H1 (cell line): ENCODE data around the gene CDX2. TPM values are rescaled to one million over a fixed set of nuclear protein-coding genes. Genes with fewer than 3 reads are reported as not detected.

ENCODE experiments used
- CHD1 ChIP-seq: IDR thresholded peaks from 2 replicates; pipeline ENCODE4 v1.6.1; 2012; ENCODE audit warnings: low read depth, low read length, improper control_type of control experiment
- CTCF ChIP-seq, 3 experiments: IDR thresholded peaks; 1 replicate in 2 of 3; 2 replicates in 1 of 3; pipeline versions ENCODE4 v1.5.1 to v1.6.1; 2011; ENCODE audit warnings: low read length in 3 of 3, mild to moderate bottlenecking in 3 of 3, inconsistent platforms in 2 of 3, low read depth in 1 of 3, moderate library complexity in 1 of 3; ENCODE audit not compliant: insufficient read depth in 1 of 3; ENCODE audit errors: control extremely low read depth in 1 of 3
- TEAD4 ChIP-seq: IDR thresholded peaks from 2 replicates; pipeline ENCODE4 v1.6.1; 2012; ENCODE audit warnings: low read depth, low read length, inconsistent platforms, mixed read lengths
- polyA plus RNA-seq, 7 experiments: library from polyadenylated mRNA; depleted of rRNA in 3 of 7; stranded (reverse) in 5 of 7; unstranded in 2 of 7; fragments of >200 nt in 5 of 7; fragments of 200-250 nt in 2 of 7; gene quantifications; 1 replicate in 5 of 7; 2 replicates in 1 of 7; 4 replicates in 1 of 7; pipeline versions ENCODE4 v1.2.1 to v1.2.3, GENCODE V29; 2011 to 2013; ENCODE audit warnings: missing spikeins in 2 of 7, mixed read lengths in 2 of 7
- total RNA-seq: library from RNA; stranded (reverse); fragmentation: NEBNext Ultra II Directional; extraction: Animal tissue kit (Norgen Biotek cat#: 25700); gene quantifications from 2 replicates; pipeline ENCODE4 v1.2.1, GENCODE V29; 2021

The CDX2 gene
- total and polyA plus RNA-seq, 2 of the 8 experiments (the other 6 are each of a cell fraction or from before 2014, with no cell fraction given): 0.09 TPM; not detected in 1

- no peak for TF ChIP-seq CHD1
- no peak for TF ChIP-seq CTCF (IDR thresholded peaks at IDR 0.05; ENCODE audit: control extremely low read depth in 1 of 3, insufficient read depth in 1 of 3, low read depth in 1 of 3, low read length in 3 of 3)
- TF ChIP-seq TEAD4: no peak
Observed at GRCh38 chr13:27972478-27972820, 3.3 kb upstream of the CDX2 start (continued).
